ENCODE measurements around the gene BHLHE23. TPM values are rescaled to one million over a fixed set of nuclear protein-coding genes. Genes with fewer than 3 reads are reported as not detected.

BHLHE23 gene
- total RNA-seq, 1 donor from 2014 or later: not detected

DNA sequence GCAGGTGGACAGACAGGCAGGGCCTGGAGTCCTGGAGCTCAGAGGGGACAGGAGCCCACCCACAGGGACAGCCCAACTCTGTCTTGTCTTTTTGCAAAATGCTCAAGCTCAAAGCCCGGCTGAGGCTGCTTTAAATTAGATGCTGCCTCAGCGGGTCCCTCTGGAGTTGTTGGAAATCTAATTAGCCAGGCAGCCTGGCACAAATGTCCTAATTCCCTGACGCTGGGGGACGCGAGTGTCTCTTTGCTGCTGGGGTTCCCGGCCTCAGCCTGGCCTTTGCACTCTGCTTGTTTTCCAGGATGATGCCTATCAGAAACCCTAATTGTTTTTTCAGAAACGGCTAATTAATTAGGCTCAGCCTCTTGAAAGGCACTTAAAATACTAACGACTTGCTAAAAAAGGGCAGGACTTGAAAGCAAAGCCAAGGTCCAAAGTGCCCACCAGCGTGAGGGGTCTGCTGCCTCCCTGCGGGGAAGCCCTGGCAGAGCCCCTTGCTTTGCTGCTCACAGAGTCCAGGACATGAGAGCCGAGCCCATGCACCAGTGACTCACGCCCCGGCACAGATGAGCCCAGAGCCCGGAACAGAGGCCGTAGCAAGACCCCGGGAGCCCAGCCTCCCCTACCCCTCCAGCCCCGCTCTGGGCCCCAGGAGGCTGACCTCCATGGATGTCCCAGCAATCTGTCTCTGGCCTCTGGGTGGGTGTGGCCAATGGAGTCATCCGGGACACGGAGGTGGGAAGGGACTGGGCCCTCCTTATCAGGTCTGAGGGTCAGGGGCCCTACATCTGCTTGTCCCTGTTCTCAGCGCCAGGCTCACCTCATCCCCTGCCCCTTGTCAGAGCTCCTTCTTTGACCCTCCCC, 46.0 kb upstream of the BHLHE23 start:
- no peak for DNase-seq (ENCODE audit: low read depth, low spot score)
- H3K9me3 Mint-ChIP-seq: no peaks in the 10 kb centered on the region
- H3K4me3 Mint-ChIP-seq: no peak overlapping the region
- H3K27me3 Mint-ChIP-seq (ENCODE audit: low read depth): no peaks in the 10 kb centered on the region
- no peaks in the 10 kb centered on the region for H3K36me3 Mint-ChIP-seq (ENCODE audit: low read depth)
- peaks cover 11% of the 10 kb centered on the region for H3K4me1 Mint-ChIP-seq
- TF ChIP-seq, protein P1, sequence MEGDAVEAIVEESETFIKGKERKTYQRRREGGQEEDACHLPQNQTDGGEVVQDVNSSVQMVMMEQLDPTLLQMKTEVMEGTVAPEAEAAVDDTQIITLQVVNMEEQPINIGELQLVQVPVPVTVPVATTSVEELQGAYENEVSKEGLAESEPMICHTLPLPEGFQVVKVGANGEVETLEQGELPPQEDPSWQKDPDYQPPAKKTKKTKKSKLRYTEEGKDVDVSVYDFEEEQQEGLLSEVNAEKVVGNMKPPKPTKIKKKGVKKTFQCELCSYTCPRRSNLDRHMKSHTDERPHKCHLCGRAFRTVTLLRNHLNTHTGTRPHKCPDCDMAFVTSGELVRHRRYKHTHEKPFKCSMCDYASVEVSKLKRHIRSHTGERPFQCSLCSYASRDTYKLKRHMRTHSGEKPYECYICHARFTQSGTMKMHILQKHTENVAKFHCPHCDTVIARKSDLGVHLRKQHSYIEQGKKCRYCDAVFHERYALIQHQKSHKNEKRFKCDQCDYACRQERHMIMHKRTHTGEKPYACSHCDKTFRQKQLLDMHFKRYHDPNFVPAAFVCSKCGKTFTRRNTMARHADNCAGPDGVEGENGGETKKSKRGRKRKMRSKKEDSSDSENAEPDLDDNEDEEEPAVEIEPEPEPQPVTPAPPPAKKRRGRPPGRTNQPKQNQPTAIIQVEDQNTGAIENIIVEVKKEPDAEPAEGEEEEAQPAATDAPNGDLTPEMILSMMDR (conservative IDR thresholded peaks at IDR 0.05): no peak
- no peak overlapping the region for H3K27ac Mint-ChIP-seq (ENCODE audit: unreplicated experiment)

DNA sequence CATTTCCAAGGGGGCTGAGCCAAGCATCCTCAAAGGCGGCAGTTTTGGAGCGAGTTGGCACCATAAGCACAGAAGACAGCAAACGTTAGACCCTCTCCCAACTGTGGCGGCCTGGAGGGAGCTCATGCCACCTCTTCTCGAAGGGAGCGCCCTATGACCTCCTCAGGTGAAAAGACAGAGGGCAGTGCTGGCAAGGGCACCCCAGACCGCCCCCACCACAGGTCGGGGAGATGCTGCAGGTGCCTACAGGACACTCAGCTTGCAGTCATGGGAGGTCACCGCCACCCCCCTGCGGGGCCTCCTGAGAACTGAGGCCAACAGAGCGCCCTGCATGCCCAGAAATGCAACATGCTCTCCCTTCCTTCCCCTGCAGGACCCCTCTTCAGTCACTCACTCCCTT, 45.1 kb upstream of the BHLHE23 start:
- no peak for DNase-seq (ENCODE audit: low read depth, low spot score)
- H3K27me3 Mint-ChIP-seq (ENCODE audit: low read depth): no peaks in the 10 kb centered on the region
- H3K4me1 Mint-ChIP-seq: peaks cover 11% of the 10 kb centered on the region
- TF ChIP-seq, protein P1 (conservative IDR thresholded peaks at IDR 0.05): no peak
- no peak overlapping the region for H3K4me3 Mint-ChIP-seq
- H3K27ac Mint-ChIP-seq (ENCODE audit: unreplicated experiment): no peak overlapping the region
- H3K36me3 Mint-ChIP-seq (ENCODE audit: low read depth): no peaks in the 10 kb centered on the region
- no peaks in the 10 kb centered on the region for H3K9me3 Mint-ChIP-seq

DNA sequence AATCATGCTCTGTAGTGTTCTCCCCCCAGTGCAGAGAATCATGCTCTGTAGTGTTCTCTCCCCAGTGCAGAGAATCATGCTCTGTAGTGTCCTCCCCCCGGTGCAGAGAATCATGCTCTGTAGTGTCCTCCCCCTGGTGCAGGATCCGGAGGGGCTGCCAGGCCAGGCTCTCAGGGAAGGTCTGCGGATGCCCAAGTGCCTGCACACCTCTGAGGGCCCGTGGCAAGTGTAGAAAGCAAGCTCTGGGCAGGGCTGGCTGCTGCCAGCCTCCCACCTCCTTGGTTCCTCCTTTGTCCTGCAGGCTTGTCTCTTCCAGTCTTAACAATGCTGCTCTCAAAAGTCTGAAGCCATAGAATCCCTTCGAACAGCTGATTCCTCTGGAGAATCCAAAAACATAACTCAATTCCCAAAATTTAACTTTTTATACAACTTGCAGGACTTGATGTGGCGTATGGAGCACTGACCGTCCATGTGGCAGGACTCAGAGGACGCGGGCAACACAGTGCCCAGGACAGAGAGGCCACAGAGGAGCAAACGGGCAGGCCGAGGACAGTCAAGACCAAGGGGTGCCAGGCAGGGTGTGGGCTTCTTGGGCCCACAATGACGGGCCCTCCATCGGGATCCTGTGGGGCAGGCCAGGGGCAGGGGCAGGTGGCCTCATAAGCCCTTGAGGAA, 44.6 kb upstream of the BHLHE23 start:
- Mint-ChIP-seq H3K27ac (ENCODE audit: unreplicated experiment) (peak overlapping the region; percentile 50), H3K4me3 (no peak overlapping the region), H3K36me3 (ENCODE audit: low read depth) (no peaks in the 10 kb centered on the region), H3K4me1 (peaks cover 11% of the 10 kb centered on the region), H3K27me3 (ENCODE audit: low read depth) (no peaks in the 10 kb centered on the region), H3K9me3 (no peaks in the 10 kb centered on the region)
- TF ChIP-seq, protein P1 (conservative IDR thresholded peaks at IDR 0.05): no peak
- no peak for DNase-seq (ENCODE audit: low read depth, low spot score)

GRCh38 chr20:63050406-63050805, 43.6 kb upstream of the BHLHE23 start:
- Mint-ChIP-seq H3K36me3 (ENCODE audit: low read depth) (no peaks in the 10 kb centered on the region), H3K27ac (ENCODE audit: unreplicated experiment) (no peak overlapping the region), H3K4me3 (no peak overlapping the region)

DNA sequence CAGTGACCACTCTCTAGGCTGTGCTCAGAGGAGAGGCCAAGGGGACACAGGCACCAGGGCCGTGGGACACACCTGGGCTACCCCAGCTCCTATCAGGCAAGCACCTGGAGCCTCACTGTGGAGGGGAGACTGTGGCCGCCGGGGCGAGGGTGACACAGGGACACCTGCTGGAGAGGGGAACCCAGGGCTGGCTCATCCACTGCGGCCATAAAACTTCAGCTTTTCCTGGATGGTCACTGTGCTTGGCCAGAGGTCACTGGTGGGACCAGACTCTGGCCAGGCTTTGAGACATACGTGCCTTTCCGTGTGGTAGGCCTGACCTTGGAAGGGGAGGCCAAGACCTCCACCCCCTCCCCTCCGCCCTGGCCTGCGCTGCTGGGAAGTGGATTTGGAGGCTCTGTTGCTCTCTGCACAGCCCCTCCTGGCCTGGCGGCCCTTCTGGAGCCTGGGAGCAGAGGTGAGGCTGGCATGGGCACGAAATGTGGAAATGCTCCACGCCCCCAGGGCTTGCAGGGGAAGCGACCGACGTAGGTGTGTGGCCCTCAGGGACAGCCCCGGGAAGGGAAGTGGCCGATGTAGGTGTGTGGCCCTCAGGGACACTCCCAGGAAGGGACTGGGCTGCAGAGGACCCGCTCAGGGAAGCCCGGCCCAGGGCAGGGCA, 42.9 kb upstream of the BHLHE23 start:
- DNase-seq (ENCODE audit: low read depth, low spot score): no peak
- H3K4me1 Mint-ChIP-seq: peaks cover 11% of the 10 kb centered on the region
- H3K36me3 Mint-ChIP-seq (ENCODE audit: low read depth): no peaks in the 10 kb centered on the region
- H3K27me3 Mint-ChIP-seq (ENCODE audit: low read depth): no peaks in the 10 kb centered on the region
- TF ChIP-seq, protein P1 (conservative IDR thresholded peaks at IDR 0.05): no peak
- no peak overlapping the region for H3K4me3 Mint-ChIP-seq
- no peak overlapping the region for H3K27ac Mint-ChIP-seq (ENCODE audit: unreplicated experiment)
- H3K9me3 Mint-ChIP-seq: no peaks in the 10 kb centered on the region

More at GRCh38 chr20:63050406-63050805, 43.6 kb upstream of the BHLHE23 start:
- no peak for DNase-seq (ENCODE audit: low read depth, low spot score)
- peaks cover 11% of the 10 kb centered on the region for H3K4me1 Mint-ChIP-seq
- H3K9me3 Mint-ChIP-seq: no peaks in the 10 kb centered on the region
- H3K27me3 Mint-ChIP-seq (ENCODE audit: low read depth): no peaks in the 10 kb centered on the region
- TF ChIP-seq, protein P1 (conservative IDR thresholded peaks at IDR 0.05): no peak

Data from neural crest cell (in vitro differentiated cells).